ENCODE results near the gene ARID1B. TPM values are rescaled to one million over a fixed set of nuclear protein-coding genes. Genes with fewer than 3 reads are reported as not detected.

ARID1B gene
- total and polyA plus RNA-seq, 2 of the 4 experiments (the other 2 are of a cell fraction) = 14.5 to 20.1 TPM

GRCh38 chr6:157096105-157096504 is 318.9 kb downstream of the ARID1B start:
- H3K9me1 ChIP-seq (ENCODE audit: insufficient read depth, low read length) = peaks cover 2% of the 10 kb centered on the region; the same call in 1 of the 2 replicates
- no peaks in the 10 kb centered on the region for H4K20me1 ChIP-seq (ENCODE audit: insufficient read depth, low read length)
- H3K23ac ChIP-seq (ENCODE audit: low read depth, low read length) = no peak overlapping the region
- H4K5ac ChIP-seq (ENCODE audit: low read depth, low read length) = no peak overlapping the region
- ATAC-seq (ENCODE audit: low read depth) (no peak), DNase-seq (no peak)
- H3K9ac ChIP-seq (ENCODE audit: low read depth, low read length) = no peak overlapping the region
- no peak overlapping the region for H2AK5ac ChIP-seq (ENCODE audit: low read depth, low read length)
- H3K4ac ChIP-seq (ENCODE audit: low read depth, low read length) = no peak overlapping the region
- no peak overlapping the region for H3K14ac ChIP-seq (replicated peaks; ENCODE audit: low read depth, low read length)
- peaks cover 8% of the 10 kb centered on the region; the same call in 1 of the 2 replicates for H3K36me3 ChIP-seq (ENCODE audit: control insufficient read depth, insufficient read depth, low read length)
- H3K18ac ChIP-seq (ENCODE audit: low read depth, low read length) = no peak overlapping the region
- BruUV-seq (replicated peaks) = no TSS peak
- no peak overlapping the region for H3K4me3 ChIP-seq (ENCODE audit: insufficient read depth, low read depth, low read length)
- no peak overlapping the region for H4K8ac ChIP-seq (ENCODE audit: low read depth in 2 of 2, low read length in 2 of 2)
- ChIA-PET POLR2A (ENCODE audit: unreplicated experiment) (no interaction called here), CTCF (interaction anchor here (1.1 kb wide), 1 partner anchor 11 kb away, joined by 4 read pairs; no protein-coding TSS in a partner anchor)
- H3K4me1 ChIP-seq (ENCODE audit: control insufficient read depth, insufficient read depth, low read length) = no peaks in the 10 kb centered on the region
- TF ChIP-seq POLR2A (IDR thresholded peaks at IDR 0.05; ENCODE audit: low read depth, low read length) (no peak), CHD1 (IDR thresholded peaks at IDR 0.05; ENCODE audit: low read depth, low read length) (no peak), NFE2L2 (IDR thresholded peaks at IDR 0.05; ENCODE audit: low read depth, low read length) (no peak), RCOR1 (IDR thresholded peaks at IDR 0.05; ENCODE audit: insufficient replicate concordance, low read length) (no peak), CEBPB (IDR thresholded peaks at IDR 0.05; ENCODE audit: low read depth, low read length) (no peak), FOS (IDR thresholded peaks at IDR 0.05; ENCODE audit: low read depth, low read length) (no peak), MAFK (IDR thresholded peaks at IDR 0.05; ENCODE audit: low read depth, low read length) (no peak), BHLHE40 (IDR thresholded peaks at IDR 0.05; ENCODE audit: low read depth, low read length) (no peak), ELK1 (IDR thresholded peaks at IDR 0.05; ENCODE audit: borderline replicate concordance, low read depth, low read length) (no peak), USF2 (IDR thresholded peaks at IDR 0.05; ENCODE audit: low read depth, low read length) (no peak), MXI1 (IDR thresholded peaks at IDR 0.05; ENCODE audit: borderline replicate concordance, low read depth, low read length) (no peak), MAZ (IDR thresholded peaks at IDR 0.05; ENCODE audit: borderline replicate concordance, low read depth, low read length) (no peak), RFX5 (IDR thresholded peaks at IDR 0.05; ENCODE audit: low read depth, low read length) (no peak), SMC3 (IDR thresholded peaks at IDR 0.05; ENCODE audit: low read depth, low read length) (no peak), RAD21 (IDR thresholded peaks at IDR 0.05; ENCODE audit: low read length) (no peak)
- TF ChIP-seq, protein P1, sequence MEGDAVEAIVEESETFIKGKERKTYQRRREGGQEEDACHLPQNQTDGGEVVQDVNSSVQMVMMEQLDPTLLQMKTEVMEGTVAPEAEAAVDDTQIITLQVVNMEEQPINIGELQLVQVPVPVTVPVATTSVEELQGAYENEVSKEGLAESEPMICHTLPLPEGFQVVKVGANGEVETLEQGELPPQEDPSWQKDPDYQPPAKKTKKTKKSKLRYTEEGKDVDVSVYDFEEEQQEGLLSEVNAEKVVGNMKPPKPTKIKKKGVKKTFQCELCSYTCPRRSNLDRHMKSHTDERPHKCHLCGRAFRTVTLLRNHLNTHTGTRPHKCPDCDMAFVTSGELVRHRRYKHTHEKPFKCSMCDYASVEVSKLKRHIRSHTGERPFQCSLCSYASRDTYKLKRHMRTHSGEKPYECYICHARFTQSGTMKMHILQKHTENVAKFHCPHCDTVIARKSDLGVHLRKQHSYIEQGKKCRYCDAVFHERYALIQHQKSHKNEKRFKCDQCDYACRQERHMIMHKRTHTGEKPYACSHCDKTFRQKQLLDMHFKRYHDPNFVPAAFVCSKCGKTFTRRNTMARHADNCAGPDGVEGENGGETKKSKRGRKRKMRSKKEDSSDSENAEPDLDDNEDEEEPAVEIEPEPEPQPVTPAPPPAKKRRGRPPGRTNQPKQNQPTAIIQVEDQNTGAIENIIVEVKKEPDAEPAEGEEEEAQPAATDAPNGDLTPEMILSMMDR (conservative IDR thresholded peaks at IDR 0.05; ENCODE audit: low read depth, low read length) = no peak
- no peak overlapping the region for H2AK9ac ChIP-seq (replicated peaks; ENCODE audit: low read depth, low read length, poor library complexity)
- H2BK5ac ChIP-seq (ENCODE audit: low read depth, low read length, poor library complexity, severe bottlenecking) = no peak overlapping the region
- no peak overlapping the region for H3K56ac ChIP-seq (ENCODE audit: extremely low read depth, insufficient read depth, low read length)
- no peak overlapping the region for H2BK15ac ChIP-seq (ENCODE audit: low read depth, low read length)
- H3K9me3 ChIP-seq (ENCODE audit: control insufficient read depth, insufficient read depth, low read length) = no peaks in the 10 kb centered on the region
- no peak overlapping the region for H2BK120ac ChIP-seq (ENCODE audit: low read depth, low read length)
- intact Hi-C loops (cut with micrococcal nuclease) (no loop called here), dilution Hi-C loops (cut with HindIII; ENCODE audit: low sequenced_read_pairs, unreplicated experiment) (no loop called here), in situ Hi-C loops (cut with MboI; ENCODE audit: low sequenced_read_pairs) (no loop called here)
- no peak overlapping the region for H3K27ac ChIP-seq (ENCODE audit: insufficient read depth, low read length)
- no peak overlapping the region for H3K4me2 ChIP-seq (ENCODE audit: low read depth, low read length)
- H3K79me1 ChIP-seq (ENCODE audit: low read depth in 1 of 2, low read length in 2 of 2) = peaks cover 32 to 51% of the 10 kb centered on the region in 2 experiments
- H2AFZ ChIP-seq (replicated peaks; ENCODE audit: low read length, poor library complexity) = no peak overlapping the region
- no peak overlapping the region for H4K91ac ChIP-seq (ENCODE audit: insufficient read depth, low read depth, low read length)
- H3K27me3 ChIP-seq (ENCODE audit: control insufficient read depth, insufficient read depth, low read length) = no peaks in the 10 kb centered on the region
- no CpG with 5 or more reads among the region's 6 CpGs for WGBS, 2 experiments (ENCODE audit: extremely low coverage in 2 of 2, insufficient read length in 1 of 2)
- no peak overlapping the region for H2BK20ac ChIP-seq (ENCODE audit: low read depth, low read length)

All from IMR-90 (cell line).